NCI-H2171 (cell line): ENCODE data around the gene HERC6.
"Not testable (repeated sequence)": the region's sequence is repeated elsewhere in the genome, so short reads cannot be mapped to it uniquely, and the experiment has no call there.

Experiments used
- DNase-seq: peaks from one replicate; lab custom pipeline; 2025; lab: John Stamatoyannopoulos, UW

HERC6 gene

GRCh38 chr4:88378691-88379559, at the start of gene HERC6:
TSS of gene HERC6 (plus strand) at chr4:88378852. CDS start at chr4:88378922, 70 bp downstream.
- no peak for DNase-seq

GRCh38 chr4:88333741-88334405, 44.8 kb upstream of the HERC6 start:
- no peak for DNase-seq

- DNase-seq: no peak
Measured at GRCh38 chr4:88335092-88335665, 43.5 kb upstream of the HERC6 start.

GRCh38 chr4:88341227-88342192, 37.1 kb upstream of the HERC6 start:
- DNase-seq: no peak

- not testable (repeated sequence) for DNase-seq
Measured at GRCh38 chr4:88346902-88347301, 31.8 kb upstream of the HERC6 start.

DNA sequence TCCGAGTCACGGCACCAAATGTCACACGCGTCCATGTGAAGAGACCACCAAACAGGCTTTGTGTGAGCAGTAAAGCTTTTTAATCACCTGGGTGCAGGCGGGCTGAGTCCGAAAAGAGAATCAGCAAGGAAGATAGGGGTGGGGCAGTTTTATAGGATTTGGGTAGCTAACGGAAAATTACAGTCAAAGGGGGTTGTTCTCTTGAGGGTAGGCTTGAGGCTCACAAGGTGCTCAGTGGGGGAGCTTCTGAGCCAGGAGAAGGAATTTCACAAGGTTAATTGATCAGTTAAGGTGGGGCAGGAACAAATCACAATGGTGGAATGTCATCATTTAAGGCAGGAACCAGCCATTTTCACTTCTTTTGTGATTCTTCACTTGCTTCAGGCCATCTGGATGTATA, 29.9 kb upstream of the HERC6 start:
- not testable (repeated sequence) for DNase-seq

DNA sequence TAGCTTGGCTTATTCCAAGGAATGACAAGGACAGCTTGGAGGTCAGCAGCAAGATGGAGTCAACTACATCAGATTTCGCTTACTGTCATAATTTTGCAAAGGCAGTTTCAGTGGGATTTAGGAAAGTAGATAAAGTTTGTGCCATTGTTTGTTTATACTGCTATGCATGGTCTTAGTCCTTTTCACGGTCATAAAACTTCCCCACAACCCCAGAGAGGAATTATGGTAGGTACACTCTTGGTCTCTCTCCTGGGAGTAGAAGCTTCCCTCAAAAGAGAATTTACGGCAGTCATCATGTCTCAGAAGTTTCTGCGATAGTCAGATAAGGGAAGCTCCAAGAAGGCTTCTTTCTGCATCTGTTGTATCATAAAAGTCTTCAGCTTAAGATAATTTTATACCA, 27.9 kb upstream of the HERC6 start:
- DNase-seq: no peak

DNA sequence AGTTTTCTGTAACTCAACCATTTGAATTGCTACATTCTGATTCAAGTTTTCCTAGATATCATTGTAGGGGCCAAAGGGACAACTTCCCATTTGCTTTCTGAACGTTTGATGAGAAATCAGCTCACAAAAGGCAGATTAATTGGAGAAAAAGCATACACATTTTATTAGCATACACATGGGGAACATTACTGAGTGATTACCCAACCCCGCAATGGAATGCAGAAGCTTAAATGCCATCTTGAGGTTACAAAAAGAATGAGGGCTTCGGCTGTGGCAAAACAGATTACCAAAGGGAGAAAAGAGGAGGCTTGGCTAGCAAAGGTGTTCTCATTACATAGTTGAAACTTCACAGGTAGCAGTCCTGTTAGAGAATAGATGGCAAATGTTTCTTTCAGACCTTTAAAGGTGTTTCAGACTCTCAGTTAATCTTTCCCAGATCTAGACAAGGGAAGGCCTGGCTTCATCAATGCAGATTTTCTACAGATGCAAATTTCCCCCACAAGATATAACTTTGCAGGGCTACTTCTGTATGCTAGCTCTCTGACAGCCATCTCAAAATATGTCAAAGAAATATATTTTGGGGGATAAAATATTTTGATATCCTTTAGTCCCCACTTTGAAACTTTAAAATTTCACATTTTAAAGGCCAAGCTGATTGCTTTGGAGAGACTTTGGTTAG, 26.5 kb upstream of the HERC6 start:
- DNase-seq: no peak

DNA sequence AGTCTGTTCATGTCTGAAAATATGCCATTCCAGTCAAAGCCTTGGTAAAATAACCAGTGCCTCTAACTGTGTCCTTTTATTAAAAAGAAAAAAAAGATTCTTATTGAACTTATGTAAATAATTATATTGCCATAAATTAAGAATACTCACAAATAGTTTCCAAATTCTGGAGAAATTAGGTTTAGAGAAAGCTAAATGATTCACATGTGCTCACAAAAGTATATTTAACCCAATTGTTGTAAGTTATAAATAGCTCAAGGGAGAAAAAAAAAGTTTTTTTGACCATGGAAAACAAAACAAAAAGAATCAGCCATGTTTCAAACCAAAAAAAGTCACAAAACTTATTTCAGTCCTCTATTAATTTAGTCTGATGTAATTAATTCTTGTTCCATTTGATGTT, 25.3 kb upstream of the HERC6 start:
- DNase-seq: no peak

- no peak for DNase-seq
Measured at GRCh38 chr4:88356771-88357170, 21.9 kb upstream of the HERC6 start.

DNA sequence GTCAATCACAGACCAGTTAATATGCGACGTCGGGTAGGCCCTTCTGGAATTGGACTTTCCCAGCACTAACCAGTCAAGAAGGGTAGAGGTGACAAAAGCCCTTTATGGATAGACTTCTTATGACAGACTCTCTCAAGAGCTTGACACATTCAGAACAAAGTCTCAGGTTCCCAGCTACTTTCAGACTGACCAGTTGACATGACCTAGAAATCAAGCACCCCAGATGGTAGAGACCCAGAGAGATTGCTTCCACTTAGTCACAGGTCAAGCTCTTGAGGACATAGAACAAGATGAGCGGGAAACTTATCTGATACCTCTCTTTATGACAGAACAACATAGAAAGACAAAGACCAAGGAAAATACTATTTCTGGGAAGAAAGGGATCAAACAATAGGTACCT, 21.4 kb upstream of the HERC6 start:
- DNase-seq: no peak

- no peak for DNase-seq
Measured at GRCh38 chr4:88359558-88359957, 19.1 kb upstream of the HERC6 start.

DNA sequence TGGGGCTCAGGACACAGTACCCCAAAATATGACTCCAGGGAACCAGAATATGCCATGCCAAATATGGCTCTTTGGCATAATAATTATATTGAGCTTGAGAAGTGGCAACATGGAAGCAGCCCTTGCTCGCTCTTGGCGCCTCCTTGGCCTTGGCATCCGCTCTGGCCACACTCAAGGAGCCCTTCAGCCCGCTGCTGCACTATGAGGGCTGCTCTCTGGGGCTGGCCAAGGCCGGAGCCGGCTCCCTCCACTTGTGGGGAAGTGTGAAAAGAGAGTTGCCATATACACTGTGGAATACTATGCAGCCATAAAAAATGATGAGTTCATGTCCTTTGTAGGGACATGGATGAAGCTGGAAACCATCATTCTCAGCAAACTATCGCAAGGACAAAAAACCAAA, 18.4 kb upstream of the HERC6 start:
- DNase-seq: no peak

DNA sequence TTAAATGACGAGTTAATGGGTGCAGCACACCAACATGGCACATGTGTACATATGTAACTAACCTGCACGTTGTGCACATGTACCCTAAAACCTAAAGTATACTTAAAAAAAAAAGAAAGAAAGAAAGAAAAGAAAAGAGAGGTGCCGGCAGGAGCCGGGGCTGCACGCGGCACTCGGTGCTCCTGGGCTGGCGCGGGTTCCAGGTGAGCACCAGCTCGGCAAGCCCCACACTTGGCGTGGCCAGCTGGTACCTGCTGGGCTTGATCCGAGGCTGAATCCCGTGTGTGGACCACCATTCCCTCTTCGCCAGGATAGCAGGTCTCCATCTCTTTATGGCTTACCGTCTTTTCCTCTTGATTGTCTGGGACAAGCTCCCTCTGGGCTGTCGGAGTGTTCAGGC, 17.9 kb upstream of the HERC6 start:
- DNase-seq: no peak

- not testable (repeated sequence) for DNase-seq
Measured at GRCh38 chr4:88361217-88361773, 17.4 kb upstream of the HERC6 start.

DNA sequence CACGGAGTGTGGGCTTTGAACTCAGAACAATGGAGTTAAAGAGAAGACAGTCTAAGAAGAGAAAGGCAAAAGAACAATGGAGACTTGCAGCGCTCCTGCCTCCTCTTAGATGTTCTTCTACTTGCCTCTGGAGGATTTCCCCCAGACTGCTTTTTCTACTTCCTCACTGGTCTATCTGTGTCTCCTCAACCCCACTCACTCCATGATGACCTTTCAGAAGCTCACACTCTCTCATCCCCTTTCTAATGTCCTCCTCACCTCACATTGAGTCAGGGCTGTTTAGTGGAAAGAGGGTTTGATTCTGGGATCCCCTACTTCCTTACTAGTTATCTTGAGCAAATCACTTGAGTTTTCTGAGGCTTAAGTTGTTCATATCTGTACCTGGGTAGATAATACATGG, 12.2 kb upstream of the HERC6 start:
- no peak for DNase-seq

- DNase-seq: no peak
Measured at GRCh38 chr4:88367826-88368225, 10.8 kb upstream of the HERC6 start.

DNA sequence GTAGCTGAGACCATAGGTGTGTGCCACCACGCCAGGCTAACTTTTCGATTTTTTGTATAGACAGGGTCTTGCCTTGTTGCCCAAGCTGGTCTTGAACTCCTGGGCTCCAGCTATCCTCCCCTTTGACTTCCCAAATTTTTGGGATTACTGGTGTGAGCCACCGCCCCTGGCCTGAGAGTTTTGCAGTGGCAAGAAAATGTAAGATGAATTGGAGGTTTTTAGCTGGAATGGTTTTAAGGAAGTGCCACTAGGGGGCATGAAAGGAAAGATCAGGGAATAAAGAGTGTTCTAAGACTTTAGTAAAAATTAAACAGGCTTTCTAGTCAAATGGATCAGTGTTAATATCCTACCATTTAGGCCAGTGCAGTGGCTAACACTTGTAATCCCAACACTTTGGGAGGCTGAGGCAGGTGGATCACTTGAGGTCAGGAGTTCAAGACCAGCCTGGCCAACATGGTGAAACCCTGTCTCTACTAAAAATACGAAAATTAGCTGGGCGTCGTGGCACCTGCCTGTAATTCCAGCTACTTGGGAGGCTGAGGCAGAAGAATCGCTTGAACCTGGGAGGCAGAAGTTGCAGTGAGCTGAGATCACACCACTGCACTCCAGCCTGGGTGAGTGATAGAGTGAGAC, 9.4 kb upstream of the HERC6 start:
- not testable (repeated sequence) for DNase-seq

- DNase-seq: no peak
Measured at GRCh38 chr4:88381123-88381522, 2.5 kb downstream of the HERC6 start.

DNA sequence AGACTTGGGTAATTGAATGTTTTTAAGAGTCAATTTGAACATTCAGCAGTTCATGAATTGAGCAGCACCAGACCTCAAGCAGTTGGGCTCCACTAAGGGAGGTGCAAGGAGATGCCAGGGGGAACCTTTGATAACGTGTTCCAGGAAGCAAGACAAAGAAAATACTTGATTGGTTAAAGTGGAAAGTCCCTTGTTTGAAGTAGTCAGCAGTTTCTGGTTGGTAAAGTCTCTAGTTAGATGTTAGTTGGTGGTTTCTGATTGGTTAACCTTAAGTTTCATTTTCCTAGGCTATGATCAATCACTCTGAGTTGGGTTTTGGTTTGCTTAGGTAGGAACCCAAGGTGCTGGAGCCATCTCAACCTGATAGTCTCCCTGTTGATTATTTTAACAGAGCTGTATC, 4.0 kb downstream of the HERC6 start:
- no peak for DNase-seq

- DNase-seq: no peak
Measured at GRCh38 chr4:88390128-88390527, 11.5 kb downstream of the HERC6 start.
